HG03469 (cell line): Measurements from ENCODE around the gene PCMTD2.
"Not testable (repeated sequence)": the region's sequence is repeated elsewhere in the genome, so short reads cannot be mapped to it uniquely, and the experiment has no call there.

Source experiments
- ATAC-seq: cut with Tn5 transposase; IDR thresholded peaks from one replicate; pipeline ENCODE4 v1.9.1; 2021; ENCODE audit warnings: mild to moderate bottlenecking, moderate library complexity, moderate number of reproducible peaks; ENCODE audit not compliant: unreplicated experiment

PCMTD2 gene

DNA sequence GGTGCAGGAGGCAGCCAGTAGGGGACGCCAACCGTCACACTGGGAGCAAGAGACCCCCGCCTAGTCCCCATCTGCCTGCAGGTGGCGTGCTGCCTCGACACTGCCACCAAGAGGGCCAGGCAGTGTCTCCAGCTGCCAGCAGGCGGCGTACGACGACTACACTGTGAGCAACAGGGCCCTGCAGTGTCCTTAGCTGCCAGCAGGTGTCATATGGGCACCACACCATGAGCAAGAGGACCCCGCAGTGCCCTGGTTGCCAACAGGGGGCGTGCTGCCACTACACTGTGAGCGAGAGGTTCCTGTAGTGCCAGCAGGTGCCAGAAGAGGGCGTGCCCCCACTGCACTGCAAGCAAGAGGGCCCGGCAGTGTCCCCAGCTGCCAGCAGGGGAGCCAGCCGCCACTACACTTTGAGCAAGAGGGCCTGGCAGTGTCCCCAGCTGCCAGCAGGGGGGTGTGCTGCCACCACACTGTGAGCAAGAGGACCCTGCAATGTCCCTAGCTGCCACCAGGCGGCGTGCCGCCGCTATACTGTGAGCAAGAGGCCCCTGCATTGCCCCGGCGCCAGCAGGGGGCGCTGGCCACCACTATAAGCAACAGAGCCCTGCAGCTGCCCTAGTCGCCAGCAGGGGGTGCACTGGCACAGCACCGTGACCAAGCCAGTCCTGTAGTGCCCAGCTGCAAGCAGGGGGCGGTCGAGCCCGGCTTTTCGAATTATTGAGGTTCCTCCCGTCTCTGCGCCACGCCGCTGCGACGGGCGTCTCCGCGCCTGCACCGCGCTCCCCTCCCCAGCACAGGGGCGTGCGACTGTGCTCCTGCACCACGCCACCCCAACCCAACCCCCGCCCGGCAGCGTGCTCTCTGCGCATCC, 30.3 kb downstream of the PCMTD2 start:
- peak; percentile 83 for ATAC-seq

DNA sequence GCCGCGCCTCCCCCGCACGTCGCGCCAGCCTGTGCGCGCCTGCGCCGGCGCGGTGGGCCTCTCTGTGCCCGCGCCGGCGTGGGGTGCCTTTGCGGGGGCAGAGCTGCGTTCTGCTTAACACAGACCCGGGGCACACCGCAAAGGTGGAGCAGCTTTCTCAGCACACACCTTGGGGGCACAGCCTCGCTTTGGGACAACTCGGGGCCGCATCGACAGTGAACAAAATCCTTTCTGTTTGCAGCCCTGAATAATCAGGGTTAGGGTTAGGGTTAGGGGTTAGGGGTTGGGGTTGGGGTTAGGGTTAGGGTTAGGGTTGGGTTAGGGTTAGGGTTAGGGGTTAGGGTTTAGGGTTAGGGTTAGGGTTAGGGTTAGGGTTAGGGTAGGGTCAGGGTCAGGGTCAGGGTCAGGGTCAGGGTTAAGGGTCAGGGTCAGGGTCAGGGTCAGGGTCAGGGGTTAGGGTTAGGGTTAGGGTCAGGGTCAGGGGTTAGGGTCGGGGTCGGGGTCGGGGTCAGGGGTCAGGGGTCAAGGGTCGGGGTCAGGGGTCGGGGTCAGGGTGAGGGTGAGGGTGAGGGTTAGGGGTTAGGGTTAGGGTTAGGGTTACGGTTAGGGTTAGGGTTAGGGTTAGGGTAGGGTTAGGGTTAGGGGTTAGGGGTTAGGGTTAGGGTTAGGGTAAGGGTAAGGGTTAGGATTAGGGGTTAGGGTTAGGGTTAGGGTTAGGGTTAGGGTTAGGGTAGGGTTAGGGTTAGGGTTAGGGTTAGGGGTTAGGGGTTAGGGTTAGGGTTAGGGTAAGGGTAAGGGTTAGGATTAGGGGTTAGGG, 31.1 kb downstream of the PCMTD2 start:
- not testable (repeated sequence) for ATAC-seq

DNA sequence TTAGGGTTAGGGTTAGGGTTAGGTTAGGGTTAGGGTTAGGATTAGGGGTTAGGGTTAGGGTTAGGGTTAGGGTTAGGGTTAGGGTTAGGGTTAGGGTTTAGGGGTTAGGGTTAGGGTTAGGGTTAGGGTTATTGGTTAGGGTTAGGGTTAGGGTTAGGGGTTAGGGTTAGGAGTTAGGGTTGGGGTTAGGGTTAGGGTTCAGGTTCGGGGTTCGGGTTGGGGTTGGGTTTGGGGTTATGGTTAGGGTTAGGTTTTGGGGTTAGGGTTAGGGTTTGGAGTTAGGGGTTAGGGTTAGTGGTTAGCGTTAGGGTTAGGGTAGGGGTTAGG, 31.7 kb downstream of the PCMTD2 start:
- not testable (repeated sequence) for ATAC-seq

DNA sequence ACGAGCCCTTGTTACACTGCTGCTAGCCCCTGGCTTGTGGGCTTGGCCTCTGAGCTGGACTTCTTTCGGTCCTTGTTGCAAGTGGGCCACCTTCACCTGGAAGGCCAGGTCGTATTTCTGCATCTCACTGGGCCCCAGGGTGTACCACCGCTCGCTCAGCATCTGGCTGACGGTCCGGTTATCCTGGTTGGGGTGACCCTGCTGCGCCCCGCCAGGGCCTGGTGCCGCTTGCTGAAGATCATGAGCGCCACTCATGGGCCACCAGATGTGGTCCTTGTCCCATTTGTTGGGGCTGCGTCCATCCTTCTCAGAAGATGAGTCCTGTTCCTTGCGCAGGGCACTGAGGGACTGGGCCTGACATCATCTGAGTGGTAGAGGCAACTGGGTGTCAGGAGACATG, 36.6 kb downstream of the PCMTD2 start:
- not testable (repeated sequence) for ATAC-seq

DNA sequence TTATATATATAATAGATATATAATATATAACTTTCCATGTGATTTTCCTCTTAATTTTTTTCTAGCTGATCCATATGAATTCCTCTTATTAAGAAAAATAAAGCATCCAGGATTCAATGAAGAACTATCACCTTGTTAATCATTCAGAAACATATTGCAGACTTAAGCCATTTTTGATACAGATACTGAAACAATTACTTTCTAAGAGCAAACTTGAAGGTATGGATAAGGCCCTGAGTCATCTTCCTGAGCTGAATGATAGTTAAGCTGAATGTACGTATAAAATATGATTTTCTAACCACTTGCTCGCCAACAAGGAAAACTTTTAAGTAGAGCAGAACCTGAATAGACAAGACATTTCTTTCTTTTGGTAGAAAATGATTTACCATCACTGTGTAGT, 47.5 kb downstream of the PCMTD2 start:
- not testable (repeated sequence) for ATAC-seq

DNA sequence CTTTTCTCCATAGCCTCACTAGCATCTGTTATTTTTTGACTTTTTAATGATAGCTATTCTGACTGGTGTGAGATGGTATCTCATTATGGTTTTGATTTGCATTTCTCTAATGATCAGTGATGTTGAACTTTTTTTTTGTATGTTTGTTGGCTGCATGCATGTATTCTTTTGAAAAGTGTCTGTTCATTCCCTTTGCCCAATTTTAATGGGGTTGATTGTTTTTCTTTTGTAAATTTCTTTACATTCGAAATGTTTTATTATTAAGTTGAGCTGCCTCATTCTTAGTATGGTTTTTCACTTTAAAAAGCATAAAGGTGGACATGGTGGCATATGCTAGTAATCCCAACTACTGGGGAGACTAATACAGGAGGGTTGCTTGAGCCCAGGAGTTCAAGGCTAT, 58.2 kb downstream of the PCMTD2 start:
- not testable (repeated sequence) for ATAC-seq

DNA sequence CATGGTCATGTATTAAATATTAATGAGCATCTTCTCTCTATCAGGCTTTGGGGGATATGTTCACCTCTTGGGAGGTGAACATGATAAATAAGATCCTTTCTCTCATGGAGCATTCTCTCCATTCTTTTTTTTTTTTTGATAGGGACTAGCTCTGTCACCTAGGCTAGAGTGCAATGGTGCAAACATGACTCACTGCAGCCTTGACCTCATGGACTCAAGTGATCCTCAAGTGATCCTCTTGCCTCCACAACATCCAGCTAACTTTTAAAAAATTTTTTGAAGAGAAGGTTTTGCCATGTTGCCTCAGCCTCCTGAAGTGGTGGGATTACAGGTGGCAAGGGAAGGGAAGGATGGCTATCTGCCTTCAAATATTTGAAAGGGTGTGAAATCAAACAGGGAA, 59.8 kb downstream of the PCMTD2 start:
- not testable (repeated sequence) for ATAC-seq

DNA sequence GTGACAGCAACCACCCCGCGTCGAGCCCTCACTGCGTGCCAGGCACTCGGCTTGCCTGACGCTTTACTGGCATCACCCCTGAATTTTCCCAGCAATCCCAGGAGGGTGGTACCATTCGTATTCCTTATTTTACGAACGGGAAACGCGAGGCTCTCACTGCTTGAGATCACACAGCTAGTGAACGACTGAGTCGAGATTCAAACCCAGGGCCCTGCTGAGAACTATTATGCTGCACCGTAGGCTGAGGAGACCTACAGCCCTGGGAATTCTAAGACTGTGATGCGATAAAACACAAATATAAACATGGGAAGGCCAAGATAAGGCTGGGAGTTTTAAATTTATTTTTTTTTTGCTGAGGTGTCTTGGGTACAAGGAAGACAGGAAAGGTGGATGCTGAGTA, 60.3 kb downstream of the PCMTD2 start:
- ATAC-seq = not testable (repeated sequence)

DNA sequence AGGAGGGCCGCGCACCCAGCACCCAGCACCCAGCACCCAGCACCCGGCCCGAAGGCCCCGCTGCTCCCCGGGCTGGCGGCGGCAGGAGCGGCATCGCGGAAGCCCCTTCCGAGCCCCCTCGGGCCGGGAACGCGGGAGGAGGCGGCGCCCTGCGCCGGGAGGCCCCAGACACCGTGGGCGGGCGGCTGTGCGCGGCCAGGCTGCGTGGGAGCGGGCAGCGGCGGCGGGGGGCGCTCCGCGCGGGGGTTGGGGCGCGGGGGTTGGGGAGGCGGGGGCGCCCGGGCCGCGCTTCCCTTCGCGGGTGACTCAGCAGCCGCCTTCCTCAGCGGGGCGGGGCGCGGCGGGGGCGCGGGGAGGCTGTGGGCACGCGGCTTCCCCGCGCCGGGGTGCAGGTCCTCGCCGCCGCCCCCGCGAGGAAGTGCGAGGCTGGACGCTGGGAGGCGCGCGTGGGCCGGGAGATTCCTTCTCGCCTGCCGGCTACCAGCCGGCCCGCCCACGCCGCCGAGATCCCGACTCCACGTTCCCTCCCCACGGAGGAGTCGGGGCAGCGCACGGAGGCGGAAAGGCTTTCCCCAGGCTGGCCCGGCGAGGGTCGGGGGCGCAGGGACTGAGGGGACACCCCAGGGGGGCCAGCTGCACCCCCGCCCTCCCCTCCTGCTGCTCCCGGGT, 61.0 kb downstream of the PCMTD2 start:
- not testable (repeated sequence) for ATAC-seq

DNA sequence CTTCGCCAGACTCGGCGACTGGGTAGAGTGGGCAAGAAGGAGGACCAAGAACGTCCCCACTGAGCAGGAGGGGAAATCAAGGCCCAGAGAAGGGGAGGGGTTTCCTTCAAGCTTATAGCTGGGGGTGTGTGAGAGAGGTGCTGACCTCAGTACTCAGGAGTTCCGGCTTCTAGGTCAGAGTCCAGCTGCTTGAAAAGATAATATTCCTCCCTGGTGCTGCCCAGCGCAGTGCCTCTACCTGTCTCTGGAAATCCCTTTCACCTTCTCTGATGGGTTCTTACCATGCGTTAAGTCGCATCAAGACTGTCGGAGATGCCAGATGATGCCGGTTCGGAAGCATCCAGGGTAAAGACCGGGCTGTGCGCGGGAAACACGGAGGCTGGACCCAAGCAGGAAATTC, 61.8 kb downstream of the PCMTD2 start:
- not testable (repeated sequence) for ATAC-seq

DNA sequence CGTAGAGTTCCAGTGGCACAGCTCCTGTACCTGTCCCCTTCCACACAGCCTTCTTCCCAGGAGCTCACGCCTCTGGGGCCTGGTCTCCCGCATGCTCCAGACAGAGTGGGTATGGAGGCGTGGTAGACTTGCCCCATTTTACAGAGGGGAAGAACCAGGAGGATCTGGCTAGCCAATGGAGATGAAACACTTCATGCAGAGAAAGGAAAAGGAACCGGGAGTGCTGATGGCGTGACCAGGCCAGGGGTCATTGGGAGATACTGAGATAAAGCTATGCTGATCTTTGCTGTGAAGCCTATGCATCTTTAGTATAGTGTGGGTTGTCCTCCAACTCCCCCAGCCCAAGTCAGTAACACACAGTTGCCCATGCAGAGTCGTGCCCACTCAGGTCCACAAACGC, 62.5 kb downstream of the PCMTD2 start:
- ATAC-seq = not testable (repeated sequence)

DNA sequence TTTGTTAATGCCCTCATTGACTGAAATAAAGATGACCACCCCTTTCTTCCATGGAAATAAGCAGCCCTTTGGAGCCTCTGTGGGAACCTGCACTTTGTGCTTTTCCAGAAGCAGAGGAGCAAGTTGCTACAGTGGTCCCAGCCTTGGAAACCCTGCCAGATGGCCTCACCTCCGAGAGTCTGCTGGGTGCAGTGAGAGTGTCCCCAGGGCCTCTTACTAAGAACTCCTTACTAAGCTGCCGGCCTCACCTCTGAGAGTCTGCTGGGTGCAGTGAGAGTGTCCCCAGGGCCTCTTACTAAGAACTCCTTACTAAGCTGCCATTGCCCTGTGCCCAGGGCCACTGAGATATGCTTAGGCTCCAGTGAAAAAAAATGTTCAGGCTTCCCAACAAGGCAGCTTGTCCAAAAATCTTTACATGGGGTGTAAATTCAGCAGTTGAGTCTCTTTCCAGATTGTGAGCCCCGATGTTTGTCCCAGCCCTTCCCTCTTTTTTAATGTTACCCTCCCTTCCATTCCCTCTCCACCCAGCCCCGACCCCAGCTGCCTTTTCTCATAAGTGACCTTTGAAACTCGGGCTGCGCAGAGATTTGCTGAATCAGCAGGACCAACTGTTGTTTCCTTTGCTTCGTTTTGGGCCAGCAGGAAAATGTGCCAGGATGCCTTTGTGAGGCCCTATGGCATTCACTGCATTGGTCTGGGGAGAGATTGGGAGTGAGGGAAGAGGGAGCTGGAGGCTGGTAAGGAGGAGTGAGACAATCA, 66.7 kb downstream of the PCMTD2 start:
- ATAC-seq = not testable (repeated sequence)
